Keratinocyte (primary cell): ENCODE data around the gene AKR1D1.

Source experiments
- CTCF ChIP-seq, 3 experiments: IDR thresholded peaks in 1 of 3; conservative IDR thresholded peaks in 1 of 3; optimal IDR thresholded peaks in 1 of 3; 2 replicates in 2 of 3; 3 replicates in 1 of 3; pipeline versions ENCODE3 to v1.5.1; 2011; ENCODE audit warnings: low read length in 3 of 3, mild to moderate bottlenecking in 3 of 3, moderate library complexity in 2 of 3, control low read depth in 1 of 3, inconsistent platforms in 1 of 3; ENCODE audit not compliant: insufficient read depth in 2 of 3; ENCODE audit errors: extremely low read depth in 1 of 3
- EZH2 ChIP-seq: IDR thresholded peaks from one replicate; pipeline ENCODE4 v1.6.1; 2012; ENCODE audit warnings: inconsistent platforms, mild to moderate bottlenecking, low read length, moderate library complexity

GRCh38 chr7:138122162-138122561 lies 45.9 kb downstream of the AKR1D1 start:
- no peak for TF ChIP-seq CTCF (optimal IDR thresholded peaks at IDR 0.05 in 1 of 3, IDR thresholded peaks at IDR 0.05 in 1 of 3, conservative IDR thresholded peaks at IDR 0.05 in 1 of 3; ENCODE audit: extremely low read depth in 1 of 3, insufficient read depth in 2 of 3, low read length in 3 of 3)
- no peak for TF ChIP-seq EZH2
